ENCODE measurements around the gene GMPR2. TPM values are rescaled to one million over a fixed set of nuclear protein-coding genes. Genes with fewer than 3 reads are reported as not detected.
A peak's percentile ranks its signal among the peaks of the same experiment; 100 is the strongest.
"Not testable (repeated sequence)": the region's sequence is repeated elsewhere in the genome, so short reads cannot be mapped to it uniquely, and the experiment has no call there.

The GMPR2 gene
- total RNA-seq, 1 experiment from 2014 or later = 164 TPM

GRCh38 chr14:24215495-24216344, 17.0 kb upstream of the GMPR2 start, which contains the start of gene MDP1:
Gene MDP1, minus strand, starts transcription at chr14:24216066. Its CDS starts 111 bp downstream, at chr14:24215955.
- Histone ChIP-seq H3K9me2 (replicated peaks; ENCODE audit: insufficient read depth, low read length) (no peaks in the 10 kb centered on the region), H3K9ac (ENCODE audit: low read length) (peak within 1 kb of the TSS; percentile 91), H3K4me3 (ENCODE audit: low read length) (peak within 1 kb of the TSS; percentile 83), H2AFZ (ENCODE audit: low read length) (peak within 1 kb of the TSS; percentile 5; the same call in 1 of the 2 replicates), H3K27ac (ENCODE audit: low read length) (peak within 1 kb of the TSS; percentile 75), H3K4me2 (ENCODE audit: low read depth, low read length, poor library complexity, severe bottlenecking) (peak within 1 kb of the TSS; percentile 81), H4K20me1 (ENCODE audit: insufficient read depth, low read depth, low read length) (no peaks in the 10 kb centered on the region), H3K36me3 (ENCODE audit: insufficient read depth, low read length) (peaks cover 12% of the 10 kb centered on the region), H3K27me3 (ENCODE audit: low read length) (no peaks in the 10 kb centered on the region), H3K79me2 (ENCODE audit: low read length) (peaks cover 38% of the 10 kb centered on the region), H3K4me1 (ENCODE audit: low read length) (peaks cover 40% of the 10 kb centered on the region), H3K9me3 (ENCODE audit: low read length) (no peaks in the 10 kb centered on the region)
- DNase-seq = peak; percentile 97

- Histone ChIP-seq H3K9ac (ENCODE audit: low read length) (peak overlapping the region; percentile 91), H2AFZ (ENCODE audit: low read length) (no peak overlapping the region)
Measured at GRCh38 chr14:24216345-24216699, 16.4 kb upstream of the GMPR2 start.

GRCh38 chr14:24216876-24217275, 15.9 kb upstream of the GMPR2 start:
- not testable (repeated sequence) for H3K9me3 ChIP-seq (ENCODE audit: low read length); H2AFZ ChIP-seq (ENCODE audit: low read length); H3K4me2 ChIP-seq (ENCODE audit: low read depth, low read length, poor library complexity, severe bottlenecking); H3K27ac ChIP-seq (ENCODE audit: low read length); H4K20me1 ChIP-seq (ENCODE audit: insufficient read depth, low read depth, low read length); H3K9ac ChIP-seq (ENCODE audit: low read length); H3K36me3 ChIP-seq (ENCODE audit: insufficient read depth, low read length); H3K27me3 ChIP-seq (ENCODE audit: low read length); DNase-seq; H3K9me2 ChIP-seq (replicated peaks; ENCODE audit: insufficient read depth, low read length); H3K4me3 ChIP-seq (ENCODE audit: low read length)
- peaks cover 36% of the 10 kb centered on the region for H3K4me1 ChIP-seq (ENCODE audit: low read length)
- H3K79me2 ChIP-seq (ENCODE audit: low read length) = peaks cover 41% of the 10 kb centered on the region

More at GRCh38 chr14:24216345-24216699, 16.4 kb upstream of the GMPR2 start:
- Histone ChIP-seq H3K79me2 (ENCODE audit: low read length) (peaks cover 41% of the 10 kb centered on the region), H3K9me2 (replicated peaks; ENCODE audit: insufficient read depth, low read length) (no peaks in the 10 kb centered on the region), H3K27me3 (ENCODE audit: low read length) (no peaks in the 10 kb centered on the region), H3K4me2 (ENCODE audit: low read depth, low read length, poor library complexity, severe bottlenecking) (peak overlapping the region; percentile 81), H3K36me3 (ENCODE audit: insufficient read depth, low read length) (peaks cover 8% of the 10 kb centered on the region), H3K4me3 (ENCODE audit: low read length) (peak overlapping the region; percentile 83; the same call in 1 of the 2 replicates), H3K4me1 (ENCODE audit: low read length) (peaks cover 40% of the 10 kb centered on the region), H4K20me1 (ENCODE audit: insufficient read depth, low read depth, low read length) (no peaks in the 10 kb centered on the region), H3K27ac (ENCODE audit: low read length) (peak overlapping the region; percentile 13; the same call in 1 of the 2 replicates), H3K9me3 (ENCODE audit: low read length) (no peaks in the 10 kb centered on the region)
- DNase-seq = no peak

GRCh38 chr14:24219080-24219479, 13.6 kb upstream of the GMPR2 start:
- Histone ChIP-seq H3K27ac (ENCODE audit: low read length) (no peak overlapping the region), H2AFZ (ENCODE audit: low read length) (no peak overlapping the region), H3K27me3 (ENCODE audit: low read length) (no peaks in the 10 kb centered on the region), H3K4me2 (ENCODE audit: low read depth, low read length, poor library complexity, severe bottlenecking) (no peak overlapping the region), H4K20me1 (ENCODE audit: insufficient read depth, low read depth, low read length) (no peaks in the 10 kb centered on the region), H3K36me3 (ENCODE audit: insufficient read depth, low read length) (no peaks in the 10 kb centered on the region), H3K79me2 (ENCODE audit: low read length) (peaks cover 53% of the 10 kb centered on the region), H3K9ac (ENCODE audit: low read length) (no peak overlapping the region), H3K4me1 (ENCODE audit: low read length) (peaks cover 23% of the 10 kb centered on the region), H3K4me3 (ENCODE audit: low read length) (no peak overlapping the region), H3K9me2 (replicated peaks; ENCODE audit: insufficient read depth, low read length) (no peaks in the 10 kb centered on the region), H3K9me3 (ENCODE audit: low read length) (no peaks in the 10 kb centered on the region)
- no peak for DNase-seq

GRCh38 chr14:24219521-24219920, 13.2 kb upstream of the GMPR2 start:
- Histone ChIP-seq H3K9ac (ENCODE audit: low read length) (no peak overlapping the region), H3K4me2 (ENCODE audit: low read depth, low read length, poor library complexity, severe bottlenecking) (no peak overlapping the region)

GRCh38 chr14:24222987-24223386, 9.7 kb upstream of the GMPR2 start:
- H3K4me3 ChIP-seq (ENCODE audit: low read length); H3K9me2 ChIP-seq (replicated peaks; ENCODE audit: insufficient read depth, low read length); H3K36me3 ChIP-seq (ENCODE audit: insufficient read depth, low read length); H3K4me1 ChIP-seq (ENCODE audit: low read length); H2AFZ ChIP-seq (ENCODE audit: low read length); H4K20me1 ChIP-seq (ENCODE audit: insufficient read depth, low read depth, low read length); H3K4me2 ChIP-seq (ENCODE audit: low read depth, low read length, poor library complexity, severe bottlenecking); H3K27me3 ChIP-seq (ENCODE audit: low read length); DNase-seq; H3K27ac ChIP-seq (ENCODE audit: low read length); H3K9me3 ChIP-seq (ENCODE audit: low read length); H3K9ac ChIP-seq (ENCODE audit: low read length): not testable (repeated sequence)
- peaks cover 87% of the 10 kb centered on the region for H3K79me2 ChIP-seq (ENCODE audit: low read length)

More at GRCh38 chr14:24219521-24219920, 13.2 kb upstream of the GMPR2 start:
- Histone ChIP-seq H3K4me1 (ENCODE audit: low read length) (peaks cover 18% of the 10 kb centered on the region), H3K36me3 (ENCODE audit: insufficient read depth, low read length) (no peaks in the 10 kb centered on the region), H3K79me2 (ENCODE audit: low read length) (peaks cover 54% of the 10 kb centered on the region), H3K4me3 (ENCODE audit: low read length) (no peak overlapping the region), H3K27ac (ENCODE audit: low read length) (no peak overlapping the region), H3K9me3 (ENCODE audit: low read length) (no peaks in the 10 kb centered on the region), H3K27me3 (ENCODE audit: low read length) (no peaks in the 10 kb centered on the region), H2AFZ (ENCODE audit: low read length) (no peak overlapping the region), H4K20me1 (ENCODE audit: insufficient read depth, low read depth, low read length) (no peaks in the 10 kb centered on the region), H3K9me2 (replicated peaks; ENCODE audit: insufficient read depth, low read length) (no peaks in the 10 kb centered on the region)
- DNase-seq = no peak

GRCh38 chr14:24224618-24225071, 8.1 kb upstream of the GMPR2 start:
- Histone ChIP-seq H3K9me3 (ENCODE audit: low read length) (no peaks in the 10 kb centered on the region), H3K9ac (ENCODE audit: low read length) (no peak overlapping the region), H3K4me1 (ENCODE audit: low read length) (no peaks in the 10 kb centered on the region), H3K27me3 (ENCODE audit: low read length) (no peaks in the 10 kb centered on the region), H3K79me2 (ENCODE audit: low read length) (peaks cover 96% of the 10 kb centered on the region), H3K4me2 (ENCODE audit: low read depth, low read length, poor library complexity, severe bottlenecking) (no peak overlapping the region), H4K20me1 (ENCODE audit: insufficient read depth, low read depth, low read length) (no peaks in the 10 kb centered on the region), H3K9me2 (replicated peaks; ENCODE audit: insufficient read depth, low read length) (no peaks in the 10 kb centered on the region), H3K4me3 (ENCODE audit: low read length) (no peak overlapping the region), H3K36me3 (ENCODE audit: insufficient read depth, low read length) (peaks cover 7% of the 10 kb centered on the region; the same call in 1 of the 2 replicates), H2AFZ (ENCODE audit: low read length) (no peak overlapping the region), H3K27ac (ENCODE audit: low read length) (no peak overlapping the region)
- DNase-seq = no peak

GRCh38 chr14:24226473-24226872, 6.3 kb upstream of the GMPR2 start:
- H2AFZ ChIP-seq (ENCODE audit: low read length) = no peak overlapping the region
- H3K9me2 ChIP-seq (replicated peaks; ENCODE audit: insufficient read depth, low read length) = no peaks in the 10 kb centered on the region
- H3K27me3 ChIP-seq (ENCODE audit: low read length) = no peaks in the 10 kb centered on the region
- H3K27ac ChIP-seq (ENCODE audit: low read length) = no peak overlapping the region
- H3K9ac ChIP-seq (ENCODE audit: low read length) = no peak overlapping the region
- no peaks in the 10 kb centered on the region for H3K9me3 ChIP-seq (ENCODE audit: low read length)
- peaks cover 8% of the 10 kb centered on the region for H3K4me1 ChIP-seq (ENCODE audit: low read length)
- H3K36me3 ChIP-seq (ENCODE audit: insufficient read depth, low read length) = peaks cover 7% of the 10 kb centered on the region; the same call in 1 of the 2 replicates
- H3K4me3 ChIP-seq (ENCODE audit: low read length) = no peak overlapping the region
- H3K4me2 ChIP-seq (ENCODE audit: low read depth, low read length, poor library complexity, severe bottlenecking) = no peak overlapping the region
- peaks cover under 1% of the 10 kb centered on the region; the same call in 1 of the 2 replicates for H4K20me1 ChIP-seq (ENCODE audit: insufficient read depth, low read depth, low read length)
- DNase-seq = no peak
- peaks cover 94% of the 10 kb centered on the region for H3K79me2 ChIP-seq (ENCODE audit: low read length)

Measured in Karpas-422 (cell line).